Prostate gland (tissue), 2 donors: ENCODE data around the gene BTBD9.

ENCODE experiments used
- POLR2A ChIP-seq: fragments of 450-650 bp; IDR thresholded peaks from one replicate; pipeline ENCODE4 v1.6.1; 2016; ENCODE audit warnings: antibody characterized with exemption, mild to moderate bottlenecking
- POLR2AphosphoS5 ChIP-seq: sonication (generic); formaldehyde crosslinking; IDR thresholded peaks from one replicate; pipeline ENCODE4 v1.6.1; 2017; ENCODE audit warnings: antibody characterized with exemption
- TF ChIP-seq, protein P1 (sequence below), 4 experiments: fragments of 200-600 bp in 2 of 4; fragments of 450-650 bp in 2 of 4; sonication (generic) in 2 of 4; IDR thresholded peaks; 1 replicate in 3 of 4; 2 replicates in 1 of 4; pipeline ENCODE4 v1.5.1; 2016 to 2019; ENCODE audit warnings: antibody characterized with exemption in 4 of 4, mild to moderate bottlenecking in 2 of 4, moderate library complexity in 2 of 4

DNA sequence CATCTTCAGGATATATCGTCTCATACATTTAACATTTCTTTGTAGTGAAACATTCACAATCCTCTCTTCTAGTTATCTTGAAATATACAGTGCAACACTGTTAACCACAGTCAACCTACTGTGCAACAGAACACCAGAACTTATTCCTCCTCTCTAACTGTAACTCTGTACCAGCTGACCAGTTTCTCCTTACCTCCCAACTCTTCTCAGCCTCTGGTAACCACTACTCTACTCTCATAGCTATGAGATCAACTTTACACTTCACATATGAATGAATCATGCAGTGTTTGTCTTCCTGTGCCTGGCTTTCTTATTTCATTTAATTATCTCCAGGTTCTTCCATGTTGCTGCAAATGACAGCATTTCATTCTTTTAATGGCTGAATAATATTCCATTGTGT is 337.6 kb downstream of the BTBD9 start:
- TF ChIP-seq POLR2A (no peak), POLR2AphosphoS5 (no peak)
- TF ChIP-seq, protein P1, sequence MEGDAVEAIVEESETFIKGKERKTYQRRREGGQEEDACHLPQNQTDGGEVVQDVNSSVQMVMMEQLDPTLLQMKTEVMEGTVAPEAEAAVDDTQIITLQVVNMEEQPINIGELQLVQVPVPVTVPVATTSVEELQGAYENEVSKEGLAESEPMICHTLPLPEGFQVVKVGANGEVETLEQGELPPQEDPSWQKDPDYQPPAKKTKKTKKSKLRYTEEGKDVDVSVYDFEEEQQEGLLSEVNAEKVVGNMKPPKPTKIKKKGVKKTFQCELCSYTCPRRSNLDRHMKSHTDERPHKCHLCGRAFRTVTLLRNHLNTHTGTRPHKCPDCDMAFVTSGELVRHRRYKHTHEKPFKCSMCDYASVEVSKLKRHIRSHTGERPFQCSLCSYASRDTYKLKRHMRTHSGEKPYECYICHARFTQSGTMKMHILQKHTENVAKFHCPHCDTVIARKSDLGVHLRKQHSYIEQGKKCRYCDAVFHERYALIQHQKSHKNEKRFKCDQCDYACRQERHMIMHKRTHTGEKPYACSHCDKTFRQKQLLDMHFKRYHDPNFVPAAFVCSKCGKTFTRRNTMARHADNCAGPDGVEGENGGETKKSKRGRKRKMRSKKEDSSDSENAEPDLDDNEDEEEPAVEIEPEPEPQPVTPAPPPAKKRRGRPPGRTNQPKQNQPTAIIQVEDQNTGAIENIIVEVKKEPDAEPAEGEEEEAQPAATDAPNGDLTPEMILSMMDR (IDR thresholded peaks at IDR 0.05) = no peak
